ENCODE data around the gene PEX14. TPM values are rescaled to one million over a fixed set of nuclear protein-coding genes. Genes with fewer than 3 reads are reported as not detected.
A peak's percentile ranks its signal among the peaks of the same experiment; 100 is the strongest.
"Not testable (repeated sequence)": the region's sequence is repeated elsewhere in the genome, so short reads cannot be mapped to it uniquely, and the experiment has no call there.

PEX14 gene
- total RNA-seq, 6 experiments from 2014 or later: 10.5 to 26.5 (median 16.5) TPM

- H3K9me3 ChIP-seq: no peaks in the 10 kb centered on the region
- no peak overlapping the region for H3K4me3 ChIP-seq
- peaks cover 0 to 22% (median 10%) of the 10 kb centered on the region in 4 donors for H3K4me1 ChIP-seq
- DNase-seq (no peak), ATAC-seq (no peak)
- H3K27ac ChIP-seq: no peak overlapping the region
- intact Hi-C loops (cut with DNase I): no loop called here
- no peaks in the 10 kb centered on the region for H3K27me3 ChIP-seq
- WGBS (ENCODE audit: insufficient coverage, low coverage, low lambda C conversion rate, missing lambda C conversion rate): 75% methylated on average over 5 of the region's 5 CpGs
- H3K36me3 ChIP-seq: no peaks in the 10 kb centered on the region
- TF ChIP-seq CTCF (IDR thresholded peaks at IDR 0.05): no peak
Observed at GRCh38 chr1:10502206-10502605, 27.5 kb downstream of the PEX14 start.

GRCh38 chr1:10504249-10504648, 29.5 kb downstream of the PEX14 start:
- Histone ChIP-seq H3K9me3 (no peaks in the 10 kb centered on the region), H3K27me3 (no peaks in the 10 kb centered on the region), H3K4me1 (peaks cover 0 to 42% (median 17%) of the 10 kb centered on the region in 4 donors), H3K4me3 (no peak overlapping the region), H3K36me3 (no peaks in the 10 kb centered on the region), H3K27ac (peak overlapping the region in 2 of 3 donors; percentile 5 to 57)
- ATAC-seq (peak; percentile 91 to 96 (median 94)), DNase-seq (peak; percentile 69 to 91 (median 88))
- WGBS (ENCODE audit: insufficient coverage, low coverage, low lambda C conversion rate, missing lambda C conversion rate): 27% methylated on average over 3 of the region's 5 CpGs
- intact Hi-C loops (cut with DNase I): no loop called here
- no peak for TF ChIP-seq CTCF (IDR thresholded peaks at IDR 0.05)
- no peak for TF ChIP-seq POLR2A (IDR thresholded peaks at IDR 0.05)

GRCh38 chr1:10506046-10506676, 31.4 kb downstream of the PEX14 start:
- H3K4me3 ChIP-seq; H3K36me3 ChIP-seq; H3K9me3 ChIP-seq; H3K27ac ChIP-seq; H3K27me3 ChIP-seq; intact Hi-C loops (cut with DNase I); ATAC-seq: not testable (repeated sequence)
- peaks cover 0 to 60% (median 27%) of the 10 kb centered on the region in 4 donors for H3K4me1 ChIP-seq
- 87% methylated on average over 12 of the region's 12 CpGs for WGBS (ENCODE audit: insufficient coverage, low coverage, low lambda C conversion rate, missing lambda C conversion rate)
- peak in 1 of 3 donors; percentile 29 for DNase-seq

- 66% methylated on average over 4 of the region's 4 CpGs for WGBS (ENCODE audit: insufficient coverage, low coverage, low lambda C conversion rate, missing lambda C conversion rate)
- ATAC-seq (no peak), DNase-seq (no peak)
- TF ChIP-seq CTCF (IDR thresholded peaks at IDR 0.05) (no peak), POLR2A (IDR thresholded peaks at IDR 0.05) (no peak)
- Histone ChIP-seq H3K27ac (no peak overlapping the region), H3K36me3 (no peaks in the 10 kb centered on the region), H3K27me3 (no peaks in the 10 kb centered on the region), H3K9me3 (no peaks in the 10 kb centered on the region), H3K4me3 (no peak overlapping the region), H3K4me1 (peaks cover 0 to 65% (median 29%) of the 10 kb centered on the region in 4 donors)
- intact Hi-C loops (cut with DNase I): no loop called here
Observed at GRCh38 chr1:10506677-10507047, 31.9 kb downstream of the PEX14 start.

- 18% methylated on average over 8 of the region's 17 CpGs for WGBS (ENCODE audit: insufficient coverage, low coverage, low lambda C conversion rate, missing lambda C conversion rate)
- no peaks in the 10 kb centered on the region for H3K9me3 ChIP-seq
- peak; percentile 59 to 77 (median 75) for DNase-seq
Observed at GRCh38 chr1:10507111-10507879, 32.5 kb downstream of the PEX14 start.

More at GRCh38 chr1:10507111-10507879, 32.5 kb downstream of the PEX14 start:
- no peak overlapping the region for H3K4me3 ChIP-seq
- H3K36me3 ChIP-seq: no peaks in the 10 kb centered on the region
- no peak overlapping the region for H3K27ac ChIP-seq
- intact Hi-C loops (cut with DNase I): no loop called here
- H3K27me3 ChIP-seq: no peaks in the 10 kb centered on the region
- peak; percentile 78 to 87 (median 78) for ATAC-seq
- TF ChIP-seq CTCF (IDR thresholded peaks at IDR 0.05): peak; percentile 80 to 89 (median 85)
- no peak for TF ChIP-seq POLR2A (IDR thresholded peaks at IDR 0.05)
- H3K4me1 ChIP-seq: peaks cover 0 to 71% (median 33%) of the 10 kb centered on the region in 4 donors
